Fibroblast of the conjunctiva (primary cell): Measurements from ENCODE around the gene DIS3.
"Not testable (repeated sequence)": the region's sequence is repeated elsewhere in the genome, so short reads cannot be mapped to it uniquely, and the experiment has no call there.

Source experiments
- DNase-seq: peaks from one replicate; pipeline ENCODE4 v3.0.0-alpha.2; 2010; ENCODE audit warnings: low read depth

Gene DIS3

DNA sequence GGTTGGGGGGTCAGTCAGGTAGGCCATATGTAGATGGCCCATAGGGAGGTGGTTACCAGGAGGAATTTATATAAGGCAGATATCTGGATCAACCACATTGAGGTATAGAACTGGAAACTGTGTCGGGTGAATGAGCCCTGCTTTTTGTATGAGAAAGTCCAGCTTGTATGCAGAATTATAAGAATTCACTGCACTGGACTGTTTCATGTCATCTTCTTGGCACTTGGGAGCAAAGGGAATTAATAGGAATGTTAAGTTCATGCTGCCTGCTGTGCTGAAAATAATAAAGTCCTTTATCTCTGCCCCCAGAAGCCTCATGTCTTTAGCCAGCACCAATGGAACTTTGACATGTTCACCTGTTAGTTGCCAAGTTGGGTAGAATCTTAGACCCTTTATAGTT lies 41.7 kb downstream of the DIS3 start:
- no peak for DNase-seq

- no peak for DNase-seq
Observed at GRCh38 chr13:72737033-72737432, 44.7 kb downstream of the DIS3 start.

GRCh38 chr13:72728290-72728605 lies 53.5 kb downstream of the DIS3 start:
- DNase-seq: no peak

- DNase-seq: peak; percentile 95
Observed at GRCh38 chr13:72727417-72728289, 54.0 kb downstream of the DIS3 start, which contains the start of the genes BORA and MZT1. TSS of gene BORA (plus strand) at chr13:72727923. CDS start at chr13:72728941, 1,018 bp downstream. TSS of gene MZT1 (minus strand) at chr13:72727629. CDS start at chr13:72727602, 27 bp downstream.

DNA sequence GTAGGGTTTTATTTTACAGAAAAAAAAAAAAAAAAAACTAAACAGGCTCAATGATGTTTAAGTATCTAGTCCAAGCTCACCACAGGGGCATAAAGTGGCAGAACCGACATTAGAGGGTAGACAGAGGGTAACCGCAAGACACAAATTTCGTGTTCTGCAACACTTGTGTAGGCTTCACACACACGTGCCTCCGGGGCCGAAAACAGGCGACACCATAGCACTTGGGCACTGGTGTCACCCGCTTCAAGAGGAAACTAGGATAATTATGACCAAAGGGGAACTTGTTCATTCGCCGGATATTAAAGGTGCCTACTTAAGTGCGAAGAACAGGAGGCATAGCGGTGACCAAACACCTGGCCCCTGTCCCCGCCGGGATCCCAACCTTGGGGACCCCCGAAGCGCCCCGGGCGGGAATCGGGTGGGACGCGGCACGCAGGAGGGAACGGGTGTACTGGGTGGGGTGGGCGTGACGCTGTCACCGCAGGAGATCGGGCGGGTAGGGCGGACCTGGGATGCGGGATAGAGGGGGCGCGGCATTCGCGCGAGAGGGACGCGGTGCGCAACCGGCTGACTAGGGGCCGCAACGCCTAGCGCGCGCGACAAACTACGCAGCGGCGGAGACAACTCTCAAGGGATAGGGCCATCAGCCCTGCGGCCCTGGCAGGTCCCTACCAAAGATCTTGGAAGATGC lies 54.8 kb downstream of the DIS3 start:
- DNase-seq: no peak

DNA sequence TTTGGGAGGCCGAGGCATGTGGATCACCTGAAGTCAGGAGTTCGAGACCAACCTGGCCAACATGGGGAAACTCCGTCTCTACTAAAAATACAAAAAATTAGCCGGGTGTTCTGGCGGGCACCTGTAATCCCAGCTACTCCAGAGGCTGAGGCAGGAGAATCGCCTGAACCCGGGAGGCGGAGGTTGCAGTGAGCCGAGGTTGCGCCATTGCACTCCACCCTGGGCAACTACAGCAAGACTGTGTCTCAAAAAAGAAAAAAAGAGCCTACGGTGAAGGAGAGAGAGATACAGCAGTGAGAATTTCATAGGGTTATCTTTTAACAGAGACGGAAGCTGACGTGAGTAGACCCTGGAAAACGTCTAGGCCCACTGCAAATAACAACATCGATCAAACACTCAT lies 55.5 kb downstream of the DIS3 start:
- DNase-seq: not testable (repeated sequence)

DNA sequence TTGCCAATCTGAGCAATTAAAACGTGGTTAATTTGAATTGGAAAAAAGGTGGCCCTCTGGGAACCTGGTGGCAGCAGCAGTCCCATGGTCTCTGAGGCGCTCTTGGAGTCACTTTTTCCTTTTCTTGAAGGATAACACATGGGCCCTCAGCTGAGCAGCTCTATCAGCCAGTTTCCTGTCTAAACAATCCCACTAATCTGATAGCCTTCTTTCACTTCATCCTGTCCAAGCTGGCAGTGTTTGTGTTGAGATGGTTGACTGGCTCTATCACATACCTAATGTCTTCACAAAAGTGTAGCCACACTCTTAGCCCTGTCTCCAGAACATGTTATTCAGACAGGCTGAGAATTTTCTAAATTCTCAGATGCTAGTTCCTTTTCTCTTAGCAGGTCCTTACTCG lies 64.9 kb downstream of the DIS3 start:
- no peak for DNase-seq
